HL-60/S4 treated with phorbol 12-myristate 13-acetate at 8.2 ng/mL for 4 days and 3 days (cell line): Measurements from ENCODE around the gene FSTL5.
"Not testable (repeated sequence)": the region's sequence is repeated elsewhere in the genome, so short reads cannot be mapped to it uniquely, and the experiment has no call there.

Experiments used
- in situ Hi-C: fragments of 300-500 bp; cut with MboI; formaldehyde crosslinking; loops from 2 replicates; pipeline ENCODE4 v1.15.0; 2022; ENCODE audit warnings: low sequenced_read_pairs

The FSTL5 gene

GRCh38 chr4:162104459-162105124 lies 59.2 kb downstream of the FSTL5 start:
- in situ Hi-C loops, result no loop called here

GRCh38 chr4:162103908-162104307 lies 59.9 kb downstream of the FSTL5 start:
- in situ Hi-C loops, result not testable (repeated sequence)

GRCh38 chr4:162102713-162103112 lies 61.1 kb downstream of the FSTL5 start:
- in situ Hi-C loops, result no loop called here

GRCh38 chr4:162101337-162101736 lies 62.5 kb downstream of the FSTL5 start:
- in situ Hi-C loops, result no loop called here

- in situ Hi-C loops, result no loop called here
Measured at GRCh38 chr4:162075726-162076125, 88.1 kb downstream of the FSTL5 start.

GRCh38 chr4:162061214-162061613 lies 102.6 kb downstream of the FSTL5 start:
- in situ Hi-C loops, result no loop called here

GRCh38 chr4:162059656-162060055 lies 104.1 kb downstream of the FSTL5 start:
- in situ Hi-C loops, result no loop called here

- in situ Hi-C loops, result no loop called here
Measured at GRCh38 chr4:162056990-162057389, 106.8 kb downstream of the FSTL5 start.

GRCh38 chr4:162046135-162046534 lies 117.7 kb downstream of the FSTL5 start:
- in situ Hi-C loops, result no loop called here

GRCh38 chr4:162038112-162038511 lies 125.7 kb downstream of the FSTL5 start:
- in situ Hi-C loops, result no loop called here

GRCh38 chr4:162017863-162018262 lies 145.9 kb downstream of the FSTL5 start:
- in situ Hi-C loops, result no loop called here

GRCh38 chr4:162016991-162017390 lies 146.8 kb downstream of the FSTL5 start:
- in situ Hi-C loops, result no loop called here

- in situ Hi-C loops, result no loop called here
Measured at GRCh38 chr4:162016219-162016618, 147.6 kb downstream of the FSTL5 start.

GRCh38 chr4:162015090-162015489 lies 148.7 kb downstream of the FSTL5 start:
- in situ Hi-C loops, result no loop called here

GRCh38 chr4:162011089-162011488 lies 152.7 kb downstream of the FSTL5 start:
- in situ Hi-C loops, result no loop called here

GRCh38 chr4:162010362-162010761 lies 153.4 kb downstream of the FSTL5 start:
- in situ Hi-C loops, result no loop called here

- in situ Hi-C loops, result no loop called here
Measured at GRCh38 chr4:161992317-161992716, 171.5 kb downstream of the FSTL5 start.

GRCh38 chr4:161991811-161992210 lies 172.0 kb downstream of the FSTL5 start:
- in situ Hi-C loops, result no loop called here

GRCh38 chr4:161990721-161991120 lies 173.1 kb downstream of the FSTL5 start:
- in situ Hi-C loops, result no loop called here

- in situ Hi-C loops, result no loop called here
Measured at GRCh38 chr4:161988946-161989345, 174.9 kb downstream of the FSTL5 start.

- in situ Hi-C loops, result no loop called here
Measured at GRCh38 chr4:161987611-161988010, 176.2 kb downstream of the FSTL5 start.

- in situ Hi-C loops, result no loop called here
Measured at GRCh38 chr4:161952382-161952781, 211.4 kb downstream of the FSTL5 start.
